A549 (cell line): ENCODE measurements around the gene C10orf88.

Source experiments
- CHD4 ChIP-seq: fragments of 200-600 bp; sonication (generic); IDR thresholded peaks from 2 replicates; pipeline ENCODE4 v1.6.1; 2016; ENCODE audit warnings: antibody characterized with exemption, mild to moderate bottlenecking, borderline replicate concordance
- TF ChIP-seq, protein P1 (sequence below): fragments of >200 bp; sonication (Bioruptor Twin); formaldehyde crosslinking; IDR thresholded peaks from 3 replicates; pipeline ENCODE4 v1.5.1; 2016

DNA sequence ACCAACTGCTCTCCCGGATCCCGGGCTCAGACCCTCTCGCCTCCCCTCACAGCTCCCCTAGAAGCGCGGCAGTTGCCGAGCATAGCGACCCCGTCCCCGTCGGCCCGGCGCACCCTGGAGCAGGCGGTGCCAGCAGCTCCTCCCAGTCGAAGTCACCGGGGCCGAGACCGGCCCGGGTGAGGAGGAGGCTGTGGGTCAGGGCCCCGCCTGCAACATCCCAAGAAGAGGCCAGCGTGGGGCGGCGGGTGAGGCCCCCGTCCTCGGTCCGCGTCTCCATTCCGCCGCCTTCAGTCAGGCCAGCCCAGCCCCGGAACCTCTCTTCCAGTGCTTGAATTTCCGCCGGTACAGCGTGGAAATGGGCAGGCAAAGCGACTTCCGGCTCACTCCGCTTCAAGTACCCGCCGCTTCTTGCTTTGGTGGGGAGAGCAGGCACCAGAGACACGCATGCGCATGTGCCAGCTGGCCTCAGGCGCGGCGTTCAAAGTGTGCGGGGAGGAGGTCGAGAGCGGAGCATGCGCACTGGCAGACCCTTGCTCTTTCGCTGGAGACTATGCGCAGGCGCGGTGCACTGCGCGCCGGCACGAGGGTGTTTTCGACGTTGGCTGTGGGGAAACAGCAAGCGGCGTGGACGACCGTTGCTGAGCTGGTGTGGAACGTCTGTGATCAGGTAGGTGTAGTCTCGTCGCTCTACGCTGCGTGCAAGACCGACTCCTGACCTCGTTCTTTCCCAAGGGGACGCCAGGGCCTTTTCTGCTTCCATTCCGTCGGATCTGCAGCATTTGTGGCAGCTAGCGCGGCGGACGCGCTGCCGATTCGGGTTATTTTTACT, at the start of gene C10orf88:
- TF ChIP-seq, protein P1, sequence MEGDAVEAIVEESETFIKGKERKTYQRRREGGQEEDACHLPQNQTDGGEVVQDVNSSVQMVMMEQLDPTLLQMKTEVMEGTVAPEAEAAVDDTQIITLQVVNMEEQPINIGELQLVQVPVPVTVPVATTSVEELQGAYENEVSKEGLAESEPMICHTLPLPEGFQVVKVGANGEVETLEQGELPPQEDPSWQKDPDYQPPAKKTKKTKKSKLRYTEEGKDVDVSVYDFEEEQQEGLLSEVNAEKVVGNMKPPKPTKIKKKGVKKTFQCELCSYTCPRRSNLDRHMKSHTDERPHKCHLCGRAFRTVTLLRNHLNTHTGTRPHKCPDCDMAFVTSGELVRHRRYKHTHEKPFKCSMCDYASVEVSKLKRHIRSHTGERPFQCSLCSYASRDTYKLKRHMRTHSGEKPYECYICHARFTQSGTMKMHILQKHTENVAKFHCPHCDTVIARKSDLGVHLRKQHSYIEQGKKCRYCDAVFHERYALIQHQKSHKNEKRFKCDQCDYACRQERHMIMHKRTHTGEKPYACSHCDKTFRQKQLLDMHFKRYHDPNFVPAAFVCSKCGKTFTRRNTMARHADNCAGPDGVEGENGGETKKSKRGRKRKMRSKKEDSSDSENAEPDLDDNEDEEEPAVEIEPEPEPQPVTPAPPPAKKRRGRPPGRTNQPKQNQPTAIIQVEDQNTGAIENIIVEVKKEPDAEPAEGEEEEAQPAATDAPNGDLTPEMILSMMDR: no peak
- no peak for TF ChIP-seq CHD4
